Memory B cell (primary cell): ENCODE results near the gene SH2D3A.

Experiments
- ATAC-seq: fragments of 150-1000 bp; cut with Tn5 transposase; 2 replicates; pipeline ENCODE4 v1.10.0; 2021; ENCODE audit warnings: low read depth, mild to moderate bottlenecking, moderate library complexity
- DNase-seq, 2 donors: peaks; one replicate each; pipeline ENCODE4 v3.0.0; 2022; ENCODE audit warnings: low spot score in 2 of 2
- H3K27ac Mint-ChIP-seq: one replicate; pipeline ENCODE4 v1.8.0; 2022; ENCODE audit warnings: mild to moderate bottlenecking, moderate library complexity, mixed read lengths
- H3K27me3 Mint-ChIP-seq: one replicate; pipeline ENCODE4 v1.8.0; 2022; ENCODE audit warnings: mixed read lengths
- H3K36me3 Mint-ChIP-seq: one replicate; pipeline ENCODE4 v1.8.0; 2022; ENCODE audit warnings: mild to moderate bottlenecking, mixed read lengths
- H3K4me1 Mint-ChIP-seq: one replicate; pipeline ENCODE4 v1.8.0; 2022; ENCODE audit warnings: mixed read lengths
- H3K4me3 Mint-ChIP-seq: one replicate; pipeline ENCODE4 v1.8.0; 2022; ENCODE audit warnings: mild to moderate bottlenecking, moderate library complexity, mixed read lengths
- H3K9me3 Mint-ChIP-seq: one replicate; pipeline ENCODE4 v1.8.0; 2022; ENCODE audit warnings: mixed read lengths

Gene SH2D3A

GRCh38 chr19:6721138-6721474 is 46.1 kb downstream of the SH2D3A start:
- H3K9me3 Mint-ChIP-seq, result peaks cover 4% of the 10 kb centered on the region
- peaks cover 52% of the 10 kb centered on the region for H3K4me1 Mint-ChIP-seq
- ATAC-seq (no peak), DNase-seq (no peak)
- H3K27me3 Mint-ChIP-seq, result peaks cover 10% of the 10 kb centered on the region
- H3K27ac Mint-ChIP-seq, result peak overlapping the region; percentile 77
- H3K4me3 Mint-ChIP-seq, result peak overlapping the region; percentile 39
- H3K36me3 Mint-ChIP-seq, result peaks cover 6% of the 10 kb centered on the region

DNA sequence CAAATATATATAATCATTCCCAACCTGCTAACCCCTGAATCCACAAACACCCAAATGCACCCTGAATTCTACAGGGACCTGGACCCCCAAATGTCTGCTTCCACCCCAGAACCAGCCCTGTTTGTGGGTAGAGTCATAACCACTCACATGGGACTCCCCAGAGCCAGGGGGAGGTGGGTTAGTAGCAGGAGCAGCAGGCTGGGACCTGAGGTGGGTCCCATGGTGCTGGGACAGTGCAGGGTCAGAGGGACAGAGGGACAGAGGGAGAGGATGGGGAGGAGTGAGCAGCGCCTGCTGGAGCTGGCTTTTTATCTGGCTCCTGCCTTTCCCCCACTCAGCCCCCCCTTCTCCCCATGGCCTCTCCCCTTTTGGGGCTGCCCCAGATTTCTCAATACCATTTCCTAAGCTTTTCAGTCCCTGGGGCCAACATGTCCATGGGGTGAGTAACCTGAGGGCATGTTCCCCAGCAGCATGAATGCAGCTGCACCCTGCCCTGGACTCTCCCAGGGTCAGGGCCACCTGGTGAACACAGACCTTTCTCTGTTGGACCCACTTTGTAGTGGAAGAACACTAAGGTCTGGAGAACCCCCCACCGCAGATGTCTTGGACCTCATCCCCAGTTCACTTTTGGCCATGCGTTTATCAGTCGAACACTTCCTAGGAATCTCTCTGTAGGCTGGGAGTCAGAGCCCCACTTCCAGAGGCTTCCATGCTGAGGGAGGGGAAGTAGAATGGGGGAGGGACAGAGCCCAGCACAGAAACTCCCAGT is 46.7 kb downstream of the SH2D3A start, which contains the start of gene C3:
C3 (minus strand) TSS at position 282 of the 769 bp plus-strand sequence; CDS start at position 221, 61 bp downstream.
- peaks cover 10% of the 10 kb centered on the region for H3K27me3 Mint-ChIP-seq
- no peak for DNase-seq
- ATAC-seq, result no peak
- H3K36me3 Mint-ChIP-seq, result peaks cover 6% of the 10 kb centered on the region
- H3K27ac Mint-ChIP-seq, result peak within 1 kb of the TSS; percentile 77
- peak within 1 kb of the TSS; percentile 57 for H3K4me3 Mint-ChIP-seq
- peaks cover 4% of the 10 kb centered on the region for H3K9me3 Mint-ChIP-seq
- peaks cover 50% of the 10 kb centered on the region for H3K4me1 Mint-ChIP-seq

DNA sequence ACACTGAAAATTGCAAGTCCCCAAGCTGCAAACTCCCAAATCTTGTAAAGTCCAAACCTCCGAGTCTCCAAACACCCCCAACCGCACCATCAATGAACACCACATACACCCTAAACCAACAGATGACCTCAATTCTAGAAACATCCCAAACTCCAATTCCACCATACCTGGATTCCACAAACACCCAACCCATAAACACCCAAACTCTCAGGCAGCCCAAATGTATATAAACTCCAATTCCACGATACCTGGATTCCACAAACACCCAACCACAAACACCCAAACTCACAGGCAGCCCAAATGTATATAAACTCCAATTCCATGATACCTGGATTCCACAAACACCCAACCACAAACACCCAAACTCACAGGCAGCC is 47.3 kb downstream of the SH2D3A start:
- peaks cover 4% of the 10 kb centered on the region for H3K9me3 Mint-ChIP-seq
- H3K27ac Mint-ChIP-seq, result peak overlapping the region; percentile 16
- no peak overlapping the region for H3K4me3 Mint-ChIP-seq
- ATAC-seq (no peak), DNase-seq (no peak)
- peaks cover 44% of the 10 kb centered on the region for H3K4me1 Mint-ChIP-seq
- H3K27me3 Mint-ChIP-seq, result peaks cover 10% of the 10 kb centered on the region
- peaks cover 6% of the 10 kb centered on the region for H3K36me3 Mint-ChIP-seq

DNA sequence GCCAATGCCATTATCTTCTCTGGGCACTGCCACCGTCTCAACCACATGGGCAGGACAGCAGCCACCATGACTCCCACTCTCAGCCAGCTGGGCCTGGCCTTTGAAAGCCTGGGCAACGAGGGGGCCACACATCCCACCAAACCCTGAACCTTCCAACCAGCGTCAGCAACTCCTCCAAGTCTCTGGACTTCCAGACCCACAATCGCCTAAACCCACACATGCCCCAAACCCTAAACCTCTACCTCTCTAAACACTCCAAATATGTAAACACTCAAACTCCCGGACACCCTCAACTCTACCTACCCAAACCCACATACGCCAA is 47.7 kb downstream of the SH2D3A start:
- Mint-ChIP-seq H3K27me3 (peaks cover 10% of the 10 kb centered on the region), H3K36me3 (peaks cover 6% of the 10 kb centered on the region), H3K4me1 (peaks cover 39% of the 10 kb centered on the region), H3K27ac (no peak overlapping the region), H3K9me3 (peaks cover 4% of the 10 kb centered on the region), H3K4me3 (no peak overlapping the region)
- DNase-seq (no peak), ATAC-seq (no peak)

DNA sequence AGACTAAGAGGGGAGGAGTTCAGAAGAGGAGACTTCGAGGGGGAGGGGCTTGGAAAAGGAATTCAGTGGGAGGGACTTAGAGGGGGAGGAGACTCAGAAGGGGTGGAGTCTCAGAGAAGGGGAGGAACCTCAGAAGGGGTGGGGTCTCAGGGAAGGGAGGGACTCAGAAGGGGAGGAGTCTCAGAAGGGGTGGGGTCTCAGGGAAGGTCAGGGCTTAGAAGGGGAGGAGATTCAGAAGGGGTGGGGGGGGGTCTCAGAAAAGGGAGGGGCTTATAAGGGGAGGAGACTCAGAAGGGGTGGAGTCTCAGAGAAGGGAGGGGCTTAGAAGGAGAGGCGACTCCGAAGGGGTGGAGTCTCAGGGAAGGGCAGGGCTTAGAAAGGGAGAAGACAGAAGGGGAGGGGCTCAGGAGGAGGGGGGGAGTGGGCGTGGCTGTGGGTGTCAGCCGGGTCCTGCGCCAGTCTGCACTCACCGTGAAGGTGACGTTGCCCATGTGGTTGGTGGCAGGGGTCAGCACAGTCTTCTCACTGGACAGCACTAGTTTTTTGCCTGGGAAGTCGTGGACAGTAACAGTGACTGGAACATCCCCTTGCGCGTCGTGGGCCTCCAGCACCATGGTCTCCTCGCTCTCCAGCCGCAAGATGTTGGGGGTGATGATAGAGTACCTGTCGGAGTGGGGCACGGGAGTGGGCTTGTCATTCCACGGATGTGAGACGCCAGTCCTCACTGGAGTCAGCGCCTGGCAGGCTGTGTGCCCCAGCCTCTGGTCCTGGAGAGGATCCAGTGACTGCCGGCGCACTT is 48.3 kb downstream of the SH2D3A start:
- DNase-seq (peak in 1 of 2 donors; percentile 28), ATAC-seq (peak; percentile 46)
- Mint-ChIP-seq H3K9me3 (peaks cover 4% of the 10 kb centered on the region), H3K4me1 (peaks cover 34% of the 10 kb centered on the region), H3K27me3 (peaks cover 10% of the 10 kb centered on the region), H3K4me3 (no peak overlapping the region), H3K36me3 (peaks cover 6% of the 10 kb centered on the region), H3K27ac (no peak overlapping the region)

GRCh38 chr19:6718111-6718740 is 49.0 kb downstream of the SH2D3A start:
- Mint-ChIP-seq H3K4me1 (peaks cover 30% of the 10 kb centered on the region), H3K27me3 (peaks cover 10% of the 10 kb centered on the region), H3K36me3 (peaks cover 6% of the 10 kb centered on the region), H3K4me3 (no peak overlapping the region), H3K9me3 (peaks cover 4% of the 10 kb centered on the region), H3K27ac (no peak overlapping the region)
- ATAC-seq (no peak), DNase-seq (no peak)

- H3K9me3 Mint-ChIP-seq, result peaks cover 4% of the 10 kb centered on the region
- peaks cover 14% of the 10 kb centered on the region for H3K27me3 Mint-ChIP-seq
- peaks cover 29% of the 10 kb centered on the region for H3K4me1 Mint-ChIP-seq
- no peak for ATAC-seq
- H3K36me3 Mint-ChIP-seq, result peaks cover 6% of the 10 kb centered on the region
- no peak for DNase-seq
- H3K4me3 Mint-ChIP-seq, result no peak overlapping the region
- H3K27ac Mint-ChIP-seq, result peak overlapping the region; percentile 11
These were observed 49.7 kb downstream of the SH2D3A start for GRCh38 chr19:6717441-6717971.

DNA sequence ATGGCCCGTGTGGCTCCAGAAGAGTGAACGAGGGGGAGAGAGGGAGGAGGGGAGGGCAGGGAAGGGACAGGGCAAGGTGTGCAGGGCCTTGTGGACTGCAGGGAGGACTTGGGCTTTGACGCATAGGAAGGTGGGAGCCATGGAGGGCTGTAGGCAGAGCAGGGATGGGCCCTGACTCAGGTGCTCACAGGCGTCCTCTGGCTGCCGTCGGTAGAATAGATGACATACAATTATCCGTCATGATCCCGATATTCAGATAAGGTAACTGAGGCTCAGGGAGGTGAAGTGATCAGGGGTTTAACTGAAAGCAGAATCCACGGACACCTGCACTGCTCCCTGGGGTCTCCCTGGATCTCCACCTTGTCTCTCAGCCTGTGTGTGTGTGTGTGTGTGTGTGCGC is 50.2 kb downstream of the SH2D3A start:
- ATAC-seq (no peak), DNase-seq (no peak)
- Mint-ChIP-seq H3K4me3 (no peak overlapping the region), H3K27me3 (peaks cover 15% of the 10 kb centered on the region), H3K27ac (peak overlapping the region; percentile 11), H3K36me3 (peaks cover 6% of the 10 kb centered on the region), H3K4me1 (peaks cover 25% of the 10 kb centered on the region), H3K9me3 (peaks cover 4% of the 10 kb centered on the region)

DNA sequence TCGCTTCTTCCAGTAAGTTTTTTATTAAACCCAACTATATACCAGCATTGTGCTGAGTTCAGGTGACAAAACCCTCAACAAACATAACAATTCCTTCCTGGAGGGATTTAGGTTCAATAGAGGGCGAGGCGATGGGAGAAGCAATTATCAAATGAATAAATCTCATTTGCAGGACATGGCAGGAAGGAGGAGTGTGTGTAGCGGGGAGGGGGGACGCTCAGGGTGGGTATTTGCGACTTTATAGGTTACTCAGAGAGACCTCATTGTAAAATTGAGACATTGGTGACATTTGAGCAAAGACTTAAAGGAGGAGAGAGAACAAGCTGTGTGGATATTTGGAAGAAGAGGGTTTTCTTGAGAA is 50.6 kb downstream of the SH2D3A start:
- no peak for ATAC-seq
- peak overlapping the region; percentile 10 for H3K27ac Mint-ChIP-seq
- H3K4me1 Mint-ChIP-seq, result peaks cover 20% of the 10 kb centered on the region
- peaks cover 6% of the 10 kb centered on the region for H3K36me3 Mint-ChIP-seq
- no peak for DNase-seq
- H3K9me3 Mint-ChIP-seq, result peaks cover 4% of the 10 kb centered on the region
- peaks cover 16% of the 10 kb centered on the region for H3K27me3 Mint-ChIP-seq
- no peak overlapping the region for H3K4me3 Mint-ChIP-seq

GRCh38 chr19:6714749-6715555 is 52.3 kb downstream of the SH2D3A start:
- DNase-seq, result no peak
- H3K27ac Mint-ChIP-seq, result no peak overlapping the region
- no peak overlapping the region for H3K4me3 Mint-ChIP-seq
- peaks cover 6% of the 10 kb centered on the region for H3K36me3 Mint-ChIP-seq
- peaks cover 25% of the 10 kb centered on the region for H3K27me3 Mint-ChIP-seq
- ATAC-seq, result no peak
- peaks cover 4% of the 10 kb centered on the region for H3K9me3 Mint-ChIP-seq
- peaks cover 24% of the 10 kb centered on the region for H3K4me1 Mint-ChIP-seq

GRCh38 chr19:6713773-6714692 is 53.2 kb downstream of the SH2D3A start:
- H3K4me1 Mint-ChIP-seq, result peaks cover 30% of the 10 kb centered on the region
- peaks cover 4% of the 10 kb centered on the region for H3K9me3 Mint-ChIP-seq
- H3K36me3 Mint-ChIP-seq, result peaks cover 8% of the 10 kb centered on the region
- no peak overlapping the region for H3K27ac Mint-ChIP-seq
- peaks cover 32% of the 10 kb centered on the region for H3K27me3 Mint-ChIP-seq
- no peak overlapping the region for H3K4me3 Mint-ChIP-seq
- ATAC-seq (no peak), DNase-seq (no peak)

DNA sequence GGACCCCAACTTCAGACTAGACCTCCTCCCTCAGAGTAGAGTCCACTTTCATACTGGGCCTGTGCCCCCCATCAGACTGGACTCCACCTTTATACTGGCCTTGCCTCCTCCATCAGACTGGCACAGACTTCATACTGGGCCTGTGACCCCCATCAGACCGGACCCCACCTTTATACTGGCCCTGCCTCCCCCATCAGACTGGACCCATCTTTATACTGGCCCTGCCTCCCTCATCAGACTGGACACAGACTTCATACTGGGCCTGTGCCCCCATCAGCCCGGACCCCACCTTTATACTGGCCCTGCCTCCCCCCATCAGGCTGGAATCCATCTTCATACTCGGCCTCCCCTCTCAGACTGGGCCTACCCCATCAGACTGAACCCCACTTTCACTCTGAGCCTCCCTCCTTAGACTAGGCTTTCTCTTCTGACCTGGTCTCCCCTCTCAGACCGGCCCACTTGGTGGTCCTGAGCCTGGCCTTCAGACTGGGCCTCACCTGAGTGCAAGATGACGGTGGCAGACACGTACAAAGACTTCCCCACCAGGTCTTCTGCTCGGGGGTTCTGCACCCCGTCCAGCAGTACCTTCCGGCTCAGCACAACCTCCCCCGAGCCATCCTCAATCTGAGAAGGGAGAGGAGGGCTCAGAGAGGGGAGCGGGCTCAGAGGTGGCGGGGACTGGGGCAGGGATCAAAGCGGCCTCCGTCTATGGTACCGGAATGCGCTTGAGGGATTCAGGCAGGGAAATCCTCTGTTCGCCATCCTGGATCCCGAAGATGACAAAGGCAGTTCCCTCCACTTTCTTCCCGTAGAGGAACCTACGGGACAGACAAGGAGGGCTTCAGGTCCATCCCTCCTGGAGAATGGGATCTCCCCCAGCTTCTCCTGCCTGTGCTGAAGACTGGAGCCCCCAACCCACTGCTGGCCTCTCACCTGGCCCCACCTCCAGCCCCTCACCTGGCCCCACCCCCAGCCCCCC is 54.3 kb downstream of the SH2D3A start:
- Mint-ChIP-seq H3K27ac (no peak overlapping the region), H3K4me3 (no peak overlapping the region), H3K4me1 (peaks cover 30% of the 10 kb centered on the region), H3K9me3 (peaks cover 4% of the 10 kb centered on the region), H3K36me3 (peaks cover 8% of the 10 kb centered on the region), H3K27me3 (peaks cover 40% of the 10 kb centered on the region)
- ATAC-seq (no peak), DNase-seq (no peak)
